ENCODE measurements around the gene GLB1L3.
"Not testable (repeated sequence)": the region's sequence is repeated elsewhere in the genome, so short reads cannot be mapped to it uniquely, and the experiment has no call there.

DNA sequence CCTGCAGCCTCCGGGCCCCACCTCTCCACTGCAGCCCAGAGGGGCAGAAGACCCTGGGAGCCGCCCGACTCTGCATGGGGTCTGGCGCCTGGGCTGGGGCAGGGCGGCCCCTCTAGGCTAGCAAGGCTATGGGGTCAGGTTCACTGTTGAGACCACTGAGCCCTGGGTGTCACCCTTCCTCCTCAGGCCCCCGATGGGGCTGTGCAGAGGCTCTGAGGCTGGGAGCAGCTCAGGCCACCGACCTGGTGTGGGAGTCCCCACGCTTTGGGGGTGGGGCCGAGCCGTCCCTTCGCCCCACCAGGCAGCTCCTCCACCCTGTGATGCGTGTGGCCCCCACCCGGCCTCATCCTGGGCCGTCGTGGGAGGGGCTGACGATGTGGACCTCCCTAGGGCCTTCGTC lies 5.5 kb downstream of the GLB1L3 start:
- TF ChIP-seq, protein P1, sequence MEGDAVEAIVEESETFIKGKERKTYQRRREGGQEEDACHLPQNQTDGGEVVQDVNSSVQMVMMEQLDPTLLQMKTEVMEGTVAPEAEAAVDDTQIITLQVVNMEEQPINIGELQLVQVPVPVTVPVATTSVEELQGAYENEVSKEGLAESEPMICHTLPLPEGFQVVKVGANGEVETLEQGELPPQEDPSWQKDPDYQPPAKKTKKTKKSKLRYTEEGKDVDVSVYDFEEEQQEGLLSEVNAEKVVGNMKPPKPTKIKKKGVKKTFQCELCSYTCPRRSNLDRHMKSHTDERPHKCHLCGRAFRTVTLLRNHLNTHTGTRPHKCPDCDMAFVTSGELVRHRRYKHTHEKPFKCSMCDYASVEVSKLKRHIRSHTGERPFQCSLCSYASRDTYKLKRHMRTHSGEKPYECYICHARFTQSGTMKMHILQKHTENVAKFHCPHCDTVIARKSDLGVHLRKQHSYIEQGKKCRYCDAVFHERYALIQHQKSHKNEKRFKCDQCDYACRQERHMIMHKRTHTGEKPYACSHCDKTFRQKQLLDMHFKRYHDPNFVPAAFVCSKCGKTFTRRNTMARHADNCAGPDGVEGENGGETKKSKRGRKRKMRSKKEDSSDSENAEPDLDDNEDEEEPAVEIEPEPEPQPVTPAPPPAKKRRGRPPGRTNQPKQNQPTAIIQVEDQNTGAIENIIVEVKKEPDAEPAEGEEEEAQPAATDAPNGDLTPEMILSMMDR (IDR thresholded peaks at IDR 0.05), result not testable (repeated sequence)
- not testable (repeated sequence) for TF ChIP-seq POLR2A (IDR thresholded peaks at IDR 0.05)
